GM19468 (cell line): ENCODE data around the gene TTBK1.

Experiments
- ATAC-seq: cut with Tn5 transposase; IDR thresholded peaks from one replicate; pipeline ENCODE4 v1.9.1; 2021; ENCODE audit warnings: mild to moderate bottlenecking, moderate library complexity, moderate number of reproducible peaks; ENCODE audit not compliant: unreplicated experiment; ENCODE audit errors: extremely low read depth

TTBK1 gene

GRCh38 chr6:43253401-43253800, 10.1 kb downstream of the TTBK1 start:
- ATAC-seq, result no peak

DNA sequence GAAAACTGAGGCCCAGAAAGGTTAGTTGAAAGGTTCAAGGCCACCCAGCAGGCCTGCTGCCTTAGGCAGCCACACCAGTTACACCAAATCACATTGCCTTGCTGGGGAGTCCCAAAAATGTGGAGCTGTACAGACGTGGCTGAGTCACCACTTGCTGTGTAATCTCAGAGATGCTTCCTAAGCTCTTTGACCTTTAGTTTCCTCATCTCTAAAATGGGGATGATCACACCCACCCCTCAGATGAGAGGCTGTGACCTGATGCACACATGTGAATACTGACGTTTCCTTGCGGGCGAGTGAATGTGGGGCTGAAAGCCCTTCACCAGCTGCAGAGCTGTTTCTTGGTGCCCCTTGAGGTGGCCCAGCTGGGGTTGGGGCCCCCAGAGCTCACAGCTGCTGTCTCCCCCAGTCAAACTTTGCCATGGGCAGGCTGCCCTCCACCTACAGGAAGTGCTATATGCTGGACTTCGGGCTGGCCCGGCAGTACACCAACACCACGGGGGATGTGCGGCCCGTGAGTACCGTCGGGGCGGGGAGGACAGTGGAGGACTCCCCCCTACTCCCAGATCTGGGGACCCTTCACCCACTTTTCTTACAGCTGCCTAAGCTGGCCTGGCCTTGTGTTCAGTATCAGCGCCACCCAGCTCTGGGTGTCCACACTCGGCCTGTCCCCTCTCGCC, 11.0 kb downstream of the TTBK1 start:
- ATAC-seq, result no peak

- ATAC-seq, result no peak
Observed at GRCh38 chr6:43254846-43255245, 11.6 kb downstream of the TTBK1 start.

DNA sequence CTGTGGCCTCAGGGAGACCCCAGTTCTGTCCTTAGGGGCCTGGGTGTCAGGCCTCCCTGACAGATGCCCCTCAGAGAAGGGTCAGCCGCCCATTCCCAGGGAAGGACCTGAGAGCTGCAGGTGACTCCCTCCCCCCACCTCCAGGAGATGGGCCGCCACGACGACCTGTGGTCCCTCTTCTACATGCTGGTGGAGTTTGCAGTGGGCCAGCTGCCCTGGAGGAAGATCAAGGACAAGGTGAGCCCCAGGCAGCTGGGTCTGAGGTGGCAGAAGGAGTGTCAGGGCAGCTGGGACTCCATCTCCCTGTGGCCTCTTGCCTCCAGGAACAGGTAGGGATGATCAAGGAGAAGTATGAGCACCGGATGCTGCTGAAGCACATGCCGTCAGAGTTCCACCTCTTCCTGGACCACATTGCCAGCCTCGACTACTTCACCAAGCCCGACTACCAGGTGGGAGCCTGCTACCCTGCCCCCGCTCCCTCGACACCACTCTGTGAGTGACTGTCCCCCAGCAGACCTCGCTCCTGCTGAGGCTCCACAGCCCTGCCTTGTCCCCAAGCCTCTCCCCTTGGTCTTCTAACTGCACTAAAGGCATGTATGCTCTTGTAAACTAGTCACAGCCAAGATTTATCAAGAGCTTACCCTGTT, 12.2 kb downstream of the TTBK1 start:
- no peak for ATAC-seq

DNA sequence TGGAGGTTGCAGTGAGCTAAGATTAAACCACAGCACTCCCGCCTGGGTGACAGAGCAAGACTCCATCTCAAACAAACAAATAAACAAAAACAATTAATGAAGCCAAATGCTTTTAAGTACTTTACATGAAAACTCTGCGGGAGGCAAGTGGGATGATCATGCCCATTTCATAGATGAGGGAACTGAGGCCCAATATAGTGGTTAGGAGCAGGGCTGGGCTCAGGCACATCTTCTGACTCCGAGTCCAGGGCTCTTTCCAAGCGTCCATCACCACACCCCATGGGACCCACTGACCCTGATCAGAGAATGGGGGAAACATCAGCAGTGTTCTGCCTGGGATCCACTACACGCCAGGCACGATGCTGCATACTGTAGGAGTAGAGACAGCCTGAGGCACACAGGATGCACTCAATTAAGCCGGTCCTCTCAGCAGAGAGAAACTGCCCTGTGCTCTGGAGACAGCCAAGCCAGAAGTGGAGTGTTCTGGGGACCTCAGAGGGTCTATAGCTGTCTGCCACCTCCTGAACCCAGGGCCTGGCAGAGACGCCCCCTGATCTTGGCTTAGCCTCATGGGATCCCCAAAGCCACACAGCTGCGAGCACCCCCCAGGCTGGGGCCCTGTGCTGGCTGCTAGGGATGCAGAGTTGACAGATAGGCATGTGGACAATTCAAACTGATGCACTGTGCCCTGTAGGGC, 13.5 kb downstream of the TTBK1 start:
- ATAC-seq, result no peak

DNA sequence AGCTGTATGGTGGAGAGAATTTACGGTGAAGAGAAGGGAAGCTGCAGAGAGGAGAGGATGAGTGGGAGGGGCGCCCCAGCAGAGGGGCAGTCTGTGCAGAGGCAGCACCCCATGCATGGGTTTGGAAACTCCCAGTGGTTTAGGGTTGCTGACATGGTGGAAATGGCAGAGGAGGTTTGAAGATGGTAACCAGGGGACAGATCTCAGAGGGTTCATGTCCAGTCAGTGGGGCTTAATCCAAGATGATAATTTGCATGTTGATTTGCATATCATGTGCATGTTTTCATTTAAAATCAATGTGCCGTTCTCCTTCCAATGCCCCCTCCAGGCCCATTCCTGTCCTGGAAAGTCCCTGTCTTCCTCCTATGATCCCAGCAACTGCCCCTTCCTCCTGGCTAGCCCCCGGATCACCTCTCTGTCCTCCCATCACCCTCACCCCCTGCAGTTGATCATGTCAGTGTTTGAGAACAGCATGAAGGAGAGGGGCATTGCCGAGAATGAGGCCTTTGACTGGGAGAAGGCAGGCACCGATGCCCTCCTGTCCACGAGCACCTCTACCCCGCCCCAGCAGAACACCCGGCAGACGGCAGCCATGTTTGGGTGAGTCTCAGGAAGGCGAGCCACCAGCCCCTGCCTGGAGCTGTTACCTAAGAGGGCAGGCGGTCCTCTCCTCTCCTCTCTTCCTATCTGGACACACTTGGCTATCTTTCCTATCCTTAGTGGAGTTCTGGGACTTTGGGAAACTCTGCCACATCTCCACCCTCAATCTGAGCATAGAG, 14.3 kb downstream of the TTBK1 start:
- ATAC-seq, result no peak

- no peak for ATAC-seq
Observed at GRCh38 chr6:43258180-43258579, 14.9 kb downstream of the TTBK1 start.

- no peak for ATAC-seq
Observed at GRCh38 chr6:43258807-43259686, 15.8 kb downstream of the TTBK1 start.

GRCh38 chr6:43260791-43261190, 17.5 kb downstream of the TTBK1 start:
- ATAC-seq, result no peak

DNA sequence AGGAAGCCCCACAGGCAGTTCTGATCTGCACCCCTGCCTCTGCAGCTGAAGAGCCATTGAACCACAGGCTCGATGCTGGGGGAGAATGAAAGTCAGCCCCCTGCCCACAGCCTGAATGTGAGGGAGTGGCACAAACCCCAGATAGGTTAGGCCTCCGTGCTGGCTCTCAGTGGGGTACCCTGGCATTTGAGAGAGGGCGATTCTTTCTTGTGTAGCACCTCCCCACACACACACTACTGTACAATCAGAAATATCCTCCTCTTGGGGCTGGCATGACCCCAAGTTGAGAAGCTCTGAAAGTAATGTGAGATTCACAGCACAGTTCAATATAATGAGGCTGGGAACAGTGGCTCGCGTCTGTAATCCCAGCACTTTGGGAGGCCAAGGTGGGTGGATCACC, 17.9 kb downstream of the TTBK1 start:
- no peak for ATAC-seq

GRCh38 chr6:43262000-43262779, 18.9 kb downstream of the TTBK1 start:
- ATAC-seq, result no peak

DNA sequence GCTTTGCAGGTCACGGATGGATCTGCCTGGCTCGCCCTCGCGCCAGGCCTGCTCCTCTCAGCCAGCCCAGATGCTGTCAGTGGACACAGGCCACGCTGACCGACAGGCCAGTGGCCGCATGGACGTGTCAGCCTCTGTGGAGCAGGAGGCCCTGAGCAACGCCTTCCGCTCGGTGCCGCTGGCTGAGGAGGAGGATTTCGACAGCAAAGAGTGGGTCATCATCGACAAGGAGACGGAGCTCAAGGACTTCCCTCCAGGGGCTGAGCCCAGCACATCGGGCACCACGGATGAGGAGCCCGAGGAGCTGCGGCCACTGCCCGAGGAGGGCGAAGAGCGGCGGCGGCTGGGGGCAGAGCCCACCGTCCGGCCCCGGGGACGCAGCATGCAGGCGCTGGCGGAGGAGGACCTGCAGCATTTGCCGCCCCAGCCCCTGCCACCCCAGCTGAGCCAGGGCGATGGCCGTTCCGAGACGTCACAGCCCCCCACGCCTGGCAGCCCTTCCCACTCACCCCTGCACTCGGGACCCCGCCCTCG, 19.6 kb downstream of the TTBK1 start:
- ATAC-seq, result no peak

- no peak for ATAC-seq
Observed at GRCh38 chr6:43263314-43264178, 20.3 kb downstream of the TTBK1 start.

DNA sequence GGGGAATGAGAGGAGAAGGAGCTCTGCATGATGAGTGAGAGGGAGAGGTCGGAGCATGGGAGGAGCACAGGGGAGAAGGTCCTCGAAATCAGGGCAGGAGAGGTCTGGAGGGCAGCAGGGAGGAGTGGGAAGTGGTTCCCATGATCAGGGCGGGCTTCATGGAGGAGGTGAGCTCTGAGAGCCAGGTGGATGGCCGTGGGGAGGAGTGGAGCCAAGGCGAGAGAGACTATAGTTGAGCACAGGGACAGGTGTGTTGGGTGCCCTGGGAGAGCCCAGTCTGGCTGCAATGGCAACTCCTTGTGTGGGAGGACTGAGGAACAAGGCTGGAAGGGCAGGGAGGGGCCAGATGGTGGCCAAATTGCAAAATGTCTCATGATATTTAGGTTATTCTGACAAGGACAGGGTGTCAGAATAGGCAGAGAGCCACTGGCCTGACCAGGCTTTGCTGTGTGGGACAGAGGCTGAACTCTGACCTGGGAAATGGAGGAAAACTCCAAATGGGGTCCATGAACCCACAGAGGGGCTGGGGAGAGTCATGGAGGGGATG, 21.4 kb downstream of the TTBK1 start:
- ATAC-seq, result no peak

DNA sequence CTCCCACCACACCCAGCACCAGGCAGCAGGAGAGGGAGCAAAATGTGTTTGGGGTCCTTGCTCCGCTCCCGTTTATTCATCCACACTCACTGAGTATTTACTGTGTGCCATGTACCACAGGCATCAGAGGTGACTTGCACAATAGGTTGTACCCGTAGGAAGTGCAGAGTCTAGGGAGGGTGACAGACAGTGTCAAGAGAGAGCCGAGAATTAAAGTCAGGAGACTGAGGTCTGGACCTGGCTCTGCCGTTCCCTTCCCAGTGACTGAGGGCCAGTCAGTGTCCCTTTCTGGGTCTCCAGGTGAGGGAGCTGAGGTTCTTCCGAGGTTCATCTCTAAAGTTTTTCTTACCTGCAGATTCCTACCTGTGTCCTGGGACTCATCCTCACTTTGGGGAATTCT, 22.3 kb downstream of the TTBK1 start:
- ATAC-seq, result no peak

- no peak for ATAC-seq
Observed at GRCh38 chr6:43267619-43268354, 24.5 kb downstream of the TTBK1 start.

- no peak for ATAC-seq
Observed at GRCh38 chr6:43268355-43268700, 25.0 kb downstream of the TTBK1 start.
